Measurements from ENCODE around the gene FERMT1.
"Not testable (repeated sequence)": the region's sequence is repeated elsewhere in the genome, so short reads cannot be mapped to it uniquely, and the experiment has no call there.

FERMT1 gene

GRCh38 chr20:6116758-6117157 lies 6.1 kb downstream of the FERMT1 start:
- TF ChIP-seq CTCF (IDR thresholded peaks at IDR 0.05; ENCODE audit: low read length, missing control alignments), result no peak
- no peak for DNase-seq (ENCODE audit: low read depth)
- H3K4me3 ChIP-seq (replicated peaks; ENCODE audit: low read depth, low read length), result no peak overlapping the region

- no peak for TF ChIP-seq CTCF (IDR thresholded peaks at IDR 0.05; ENCODE audit: low read length, missing control alignments)
- DNase-seq (ENCODE audit: low read depth), result no peak
- no peak overlapping the region for H3K4me3 ChIP-seq (replicated peaks; ENCODE audit: low read depth, low read length)
Measured at GRCh38 chr20:6115221-6115895, 7.5 kb downstream of the FERMT1 start.

- no peak for TF ChIP-seq CTCF (IDR thresholded peaks at IDR 0.05; ENCODE audit: low read length, missing control alignments)
- DNase-seq (ENCODE audit: low read depth), result no peak
- H3K4me3 ChIP-seq (replicated peaks; ENCODE audit: low read depth, low read length), result no peak overlapping the region
Measured at GRCh38 chr20:6114696-6115095, 8.1 kb downstream of the FERMT1 start.

- no peak for DNase-seq (ENCODE audit: low read depth)
- TF ChIP-seq CTCF (IDR thresholded peaks at IDR 0.05; ENCODE audit: low read length, missing control alignments), result no peak
- H3K4me3 ChIP-seq (replicated peaks; ENCODE audit: low read depth, low read length), result no peak overlapping the region
Measured at GRCh38 chr20:6113951-6114350, 8.9 kb downstream of the FERMT1 start.

GRCh38 chr20:6112965-6113364 lies 9.9 kb downstream of the FERMT1 start:
- H3K4me3 ChIP-seq (replicated peaks; ENCODE audit: low read depth, low read length); DNase-seq (ENCODE audit: low read depth): not testable (repeated sequence)

GRCh38 chr20:6108330-6108729 lies 14.5 kb downstream of the FERMT1 start:
- no peak for DNase-seq (ENCODE audit: low read depth)
- no peak for TF ChIP-seq CTCF (IDR thresholded peaks at IDR 0.05; ENCODE audit: low read length, missing control alignments)
- no peak overlapping the region for H3K4me3 ChIP-seq (replicated peaks; ENCODE audit: low read depth, low read length)

GRCh38 chr20:6104493-6105188 lies 18.2 kb downstream of the FERMT1 start:
- DNase-seq (ENCODE audit: low read depth), result peak; percentile 45
- no peak for TF ChIP-seq CTCF (IDR thresholded peaks at IDR 0.05; ENCODE audit: low read length, missing control alignments)
- H3K4me3 ChIP-seq (replicated peaks; ENCODE audit: low read depth, low read length), result no peak overlapping the region
